Prostate gland (tissue), 2 donors: Measurements from ENCODE around the gene MICAL3. TPM values are rescaled to one million over a fixed set of nuclear protein-coding genes. Genes with fewer than 3 reads are reported as not detected.

Source experiments
- DNase-seq: peaks from one replicate; pipeline ENCODE4 v3.0.0-alpha.2; 2019; ENCODE audit warnings: low spot score
- H3K27ac ChIP-seq, 2 donors: fragments of 200-600 bp; sonication (generic); 2 replicates each; pipeline ENCODE4 v1.5.1; 2017 to 2019
- H3K27me3 ChIP-seq: fragments of 200-600 bp; sonication (generic); replicated peaks from 2 replicates; pipeline ENCODE4 v1.5.1; 2019; ENCODE audit not compliant: insufficient read depth
- H3K36me3 ChIP-seq, 2 donors: fragments of 200-600 bp; sonication (generic); 1 replicate in 1 of 2; 2 replicates in 1 of 2; pipeline versions ENCODE4 v1.5.1 to v1.8.1; 2017 to 2019
- H3K4me1 ChIP-seq: fragments of 200-600 bp; sonication (generic); replicated peaks from 2 replicates; pipeline ENCODE4 v1.5.1; 2019
- H3K4me3 ChIP-seq, 2 donors: fragments of 200-600 bp; sonication (generic); 2 replicates each; pipeline ENCODE4 v1.5.1; 2017 to 2019
- H3K9me3 ChIP-seq: fragments of 200-600 bp; sonication (generic); 2 replicates; pipeline ENCODE4 v1.5.1; 2017
- POLR2A ChIP-seq: fragments of 450-650 bp; IDR thresholded peaks from one replicate; pipeline ENCODE4 v1.6.1; 2016; ENCODE audit warnings: antibody characterized with exemption, mild to moderate bottlenecking
- POLR2AphosphoS5 ChIP-seq: sonication (generic); formaldehyde crosslinking; IDR thresholded peaks from one replicate; pipeline ENCODE4 v1.6.1; 2017; ENCODE audit warnings: antibody characterized with exemption
- WGBS: methylation state at CpG from one replicate; pipeline ENCODE4 v1.1.5; 2018; 5-methylcytosine and 5-hydroxymethylcytosine counted together
- intact Hi-C: fragments of 100-400 bp; cut with DNase I; formaldehyde crosslinking; loops from one replicate; pipeline ENCODE4 v1.14.2; 2022
- microRNA counts, 2 donors: library from miRNA; unstranded; fragments of <30 nt; microRNA quantifications; one replicate each; lab custom pipeline; 2016 to 2017
- microRNA-seq: library from miRNA; unstranded; fragments of <30 nt; microRNA quantifications from one replicate; pipeline ENCODE4, GENCODE V29; 2016
- small RNA-seq, 2 donors: library from RNA; depleted of rRNA; stranded (forward); fragments of <200 nt; gene quantifications; one replicate each; pipeline ENCODE3, GENCODE V24; 2016
- total RNA-seq, 2 donors: library from RNA; depleted of rRNA; stranded (reverse); fragments of >200 nt; gene quantifications; one replicate each; pipeline ENCODE4 v1.1.0, GENCODE V29; 2016
- TF ChIP-seq, protein P1 (sequence below), 4 experiments: fragments of 200-600 bp in 2 of 4; fragments of 450-650 bp in 2 of 4; sonication (generic) in 2 of 4; IDR thresholded peaks; 1 replicate in 3 of 4; 2 replicates in 1 of 4; pipeline ENCODE4 v1.5.1; 2016 to 2019; ENCODE audit warnings: antibody characterized with exemption in 4 of 4, mild to moderate bottlenecking in 2 of 4, moderate library complexity in 2 of 4

Gene MICAL3
- total RNA-seq, 2 donors from 2014 or later = 58.6 to 78.7 TPM

DNA sequence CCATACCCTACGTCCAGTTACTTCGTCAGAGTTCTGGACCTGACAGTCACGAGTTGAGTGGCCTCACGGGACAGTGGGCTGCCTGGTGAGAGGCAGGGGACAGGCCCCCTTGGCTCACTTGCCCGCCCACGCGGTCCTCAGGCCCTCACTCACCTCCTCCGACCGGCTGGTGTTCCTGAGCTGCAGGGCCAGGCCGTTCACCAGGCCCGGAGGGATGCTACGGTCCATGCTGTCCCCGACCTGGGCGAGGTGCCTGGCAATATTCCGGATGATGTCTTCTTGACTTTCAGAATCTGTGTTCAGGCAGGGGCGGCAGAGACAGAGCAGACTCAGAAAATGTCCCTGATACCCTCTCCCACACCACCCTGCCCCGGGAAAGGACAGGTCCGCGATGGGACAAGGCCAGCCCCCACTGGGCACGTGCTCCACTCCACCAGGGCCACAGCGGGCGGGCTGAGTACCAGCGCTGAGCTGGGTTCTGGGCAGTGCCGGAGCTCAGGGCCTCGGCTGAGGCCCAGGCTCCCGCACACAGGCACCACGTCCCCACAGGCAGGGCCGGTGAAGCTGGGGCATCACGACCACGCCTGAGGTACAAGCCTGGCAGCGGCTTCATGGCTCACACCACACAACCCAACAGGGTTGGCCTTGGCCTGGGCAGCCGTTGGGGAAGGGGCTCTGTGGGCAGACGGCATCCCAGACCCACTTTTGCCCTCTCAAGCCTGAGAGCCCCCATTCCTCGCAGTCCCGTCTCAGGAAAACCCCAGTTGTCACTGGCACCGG, 285.0 kb downstream of the MICAL3 start:
- 91% methylated on average over 36 of the region's 36 CpGs for WGBS
- Histone ChIP-seq H3K36me3 (no peaks in the 10 kb centered on the region), H3K4me1 (no peaks in the 10 kb centered on the region), H3K4me3 (no peak overlapping the region), H3K9me3 (no peaks in the 10 kb centered on the region), H3K27me3 (no peaks in the 10 kb centered on the region), H3K27ac (no peak overlapping the region)
- intact Hi-C loops = loop anchor here (5.0 to 10.0 kb wide), 2 partner anchors 33 to 145 kb away; partner anchors contain the start of gene BID
- TF ChIP-seq, protein P1, sequence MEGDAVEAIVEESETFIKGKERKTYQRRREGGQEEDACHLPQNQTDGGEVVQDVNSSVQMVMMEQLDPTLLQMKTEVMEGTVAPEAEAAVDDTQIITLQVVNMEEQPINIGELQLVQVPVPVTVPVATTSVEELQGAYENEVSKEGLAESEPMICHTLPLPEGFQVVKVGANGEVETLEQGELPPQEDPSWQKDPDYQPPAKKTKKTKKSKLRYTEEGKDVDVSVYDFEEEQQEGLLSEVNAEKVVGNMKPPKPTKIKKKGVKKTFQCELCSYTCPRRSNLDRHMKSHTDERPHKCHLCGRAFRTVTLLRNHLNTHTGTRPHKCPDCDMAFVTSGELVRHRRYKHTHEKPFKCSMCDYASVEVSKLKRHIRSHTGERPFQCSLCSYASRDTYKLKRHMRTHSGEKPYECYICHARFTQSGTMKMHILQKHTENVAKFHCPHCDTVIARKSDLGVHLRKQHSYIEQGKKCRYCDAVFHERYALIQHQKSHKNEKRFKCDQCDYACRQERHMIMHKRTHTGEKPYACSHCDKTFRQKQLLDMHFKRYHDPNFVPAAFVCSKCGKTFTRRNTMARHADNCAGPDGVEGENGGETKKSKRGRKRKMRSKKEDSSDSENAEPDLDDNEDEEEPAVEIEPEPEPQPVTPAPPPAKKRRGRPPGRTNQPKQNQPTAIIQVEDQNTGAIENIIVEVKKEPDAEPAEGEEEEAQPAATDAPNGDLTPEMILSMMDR (IDR thresholded peaks at IDR 0.05) = no peak
- no peak for TF ChIP-seq POLR2A
- no peak for TF ChIP-seq POLR2AphosphoS5
- no peak for DNase-seq

DNA sequence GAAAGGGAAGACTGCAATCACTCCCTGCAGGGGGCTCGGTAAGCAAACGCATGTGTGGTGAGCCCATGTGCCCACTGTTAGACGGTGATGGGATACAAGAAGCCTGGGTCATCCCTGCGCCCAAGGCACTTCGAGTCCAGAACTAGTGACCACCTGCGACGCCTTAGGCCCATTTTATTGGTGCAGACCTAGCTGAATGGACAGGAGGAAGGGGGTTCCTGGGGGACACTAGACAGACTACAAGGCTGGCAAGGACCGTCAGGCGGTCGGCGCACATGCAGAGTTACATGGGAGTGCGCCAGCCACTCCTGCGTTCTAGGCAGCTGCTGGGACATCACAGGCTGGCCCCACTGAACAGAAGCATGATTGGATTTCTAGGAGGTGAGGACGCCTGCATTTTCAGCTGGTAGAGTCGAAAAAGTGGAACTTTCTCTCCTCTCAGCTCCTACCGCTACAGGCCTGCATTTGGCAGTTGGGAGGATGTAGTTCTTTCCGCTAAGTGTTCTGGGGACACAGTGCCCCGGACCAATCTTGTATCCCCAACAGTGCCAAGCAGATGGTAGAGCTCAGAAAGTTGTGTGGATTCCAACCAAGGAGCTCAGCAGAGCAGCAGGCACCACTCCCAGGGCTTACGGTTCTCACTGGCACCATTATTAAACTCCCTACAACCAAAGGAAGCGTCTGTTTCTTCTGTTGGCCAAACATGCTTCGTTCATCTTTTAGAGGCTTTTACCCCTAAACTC, 285.8 kb downstream of the MICAL3 start:
- H3K27me3 ChIP-seq = no peaks in the 10 kb centered on the region
- no peak overlapping the region for H3K27ac ChIP-seq
- no peak for DNase-seq
- H3K4me3 ChIP-seq = no peak overlapping the region
- WGBS = 85% methylated on average over 21 of the region's 21 CpGs
- H3K9me3 ChIP-seq = no peaks in the 10 kb centered on the region
- intact Hi-C loops = loop anchor here (5.0 to 10.0 kb wide), 2 partner anchors 34 to 146 kb away; partner anchors contain the start of gene BID
- no peaks in the 10 kb centered on the region for H3K36me3 ChIP-seq
- TF ChIP-seq POLR2A = no peak
- no peak for TF ChIP-seq POLR2AphosphoS5
- H3K4me1 ChIP-seq = no peaks in the 10 kb centered on the region

MicroRNAs encoded within 50 kb of the gene (microRNA counts, 767-probe panel; counts per million panel counts)
- 0 to 431 counts per million in 2 donors for microRNA hsa-miR-648 (lab: Ali Mortazavi, UCI)

Small RNA genes within 50 kb of the gene (microRNA-seq; reads per million reads assigned to microRNA genes)
- gene MIR3198-1 (not detected), gene MIR648 (not detected)

Small RNA genes within 50 kb of the gene (small RNA-seq; reads per million reads assigned to genes)
- 0 reads per million in 2 donors for gene MIR3198-1
- gene MIR648 = 0 reads per million in 2 donors

Other genes starting within 250 kb of the MICAL3 start
- gene PEX26, start 53.4 kb upstream of the MICAL3 start, total RNA-seq = 10 to 100 TPM; 34.7 to 38.2 TPM
- gene TUBA8, start 86.2 kb upstream of the MICAL3 start, total RNA-seq = 1 to 10 TPM; 1.3 to 2.9 TPM
- gene USP18, start 125.6 kb upstream of the MICAL3 start, total RNA-seq = 1 to 10 TPM; 6.0 to 6.5 TPM